HG03108 (cell line): ENCODE data around the gene DNAAF1.
"Not testable (repeated sequence)": the region's sequence is repeated elsewhere in the genome, so short reads cannot be mapped to it uniquely, and the experiment has no call there.

Experiments
- ATAC-seq: cut with Tn5 transposase; IDR thresholded peaks from one replicate; pipeline ENCODE4 v1.9.1; 2021; ENCODE audit warnings: moderate library complexity; ENCODE audit not compliant: unreplicated experiment

Gene DNAAF1

GRCh38 chr16:84182680-84183571 lies 37.8 kb downstream of the DNAAF1 start:
- ATAC-seq = no peak

- no peak for ATAC-seq
These were observed 38.4 kb downstream of the DNAAF1 start for GRCh38 chr16:84183572-84183875.

DNA sequence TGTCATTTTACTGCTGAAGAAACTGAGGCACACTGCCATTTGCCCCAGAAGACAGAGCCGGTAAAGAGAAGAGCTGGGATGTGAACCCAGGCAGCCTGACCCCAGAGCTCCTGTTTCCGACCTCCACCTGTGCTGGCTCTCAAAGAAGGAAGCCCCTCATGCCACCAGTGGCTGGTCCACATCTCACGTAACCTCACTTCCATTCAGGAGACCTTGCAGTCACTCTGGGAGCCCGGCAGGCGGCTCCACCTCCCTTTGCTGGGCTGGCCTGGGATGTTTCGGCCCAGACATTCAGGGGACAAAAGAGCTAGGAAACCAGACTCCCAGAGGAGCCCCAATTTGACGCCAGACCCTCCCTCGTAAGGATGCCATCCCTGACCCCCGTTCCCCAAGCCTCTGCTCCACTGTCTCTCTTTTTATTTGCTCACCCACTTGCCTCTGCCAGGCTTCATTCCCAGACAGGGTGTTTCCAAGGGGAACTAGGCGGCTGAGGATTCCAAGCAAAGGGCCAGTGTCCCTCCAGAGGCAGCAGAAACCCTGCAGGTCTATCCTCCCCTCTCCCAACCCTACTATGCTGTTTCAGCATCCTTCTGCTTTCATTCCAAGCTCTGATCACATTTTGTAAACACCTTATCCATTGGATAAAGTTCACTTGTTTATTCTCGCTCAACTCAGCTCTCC lies 38.9 kb downstream of the DNAAF1 start:
- ATAC-seq = no peak

- no peak for ATAC-seq
These were observed 39.7 kb downstream of the DNAAF1 start for GRCh38 chr16:84184775-84185174.

DNA sequence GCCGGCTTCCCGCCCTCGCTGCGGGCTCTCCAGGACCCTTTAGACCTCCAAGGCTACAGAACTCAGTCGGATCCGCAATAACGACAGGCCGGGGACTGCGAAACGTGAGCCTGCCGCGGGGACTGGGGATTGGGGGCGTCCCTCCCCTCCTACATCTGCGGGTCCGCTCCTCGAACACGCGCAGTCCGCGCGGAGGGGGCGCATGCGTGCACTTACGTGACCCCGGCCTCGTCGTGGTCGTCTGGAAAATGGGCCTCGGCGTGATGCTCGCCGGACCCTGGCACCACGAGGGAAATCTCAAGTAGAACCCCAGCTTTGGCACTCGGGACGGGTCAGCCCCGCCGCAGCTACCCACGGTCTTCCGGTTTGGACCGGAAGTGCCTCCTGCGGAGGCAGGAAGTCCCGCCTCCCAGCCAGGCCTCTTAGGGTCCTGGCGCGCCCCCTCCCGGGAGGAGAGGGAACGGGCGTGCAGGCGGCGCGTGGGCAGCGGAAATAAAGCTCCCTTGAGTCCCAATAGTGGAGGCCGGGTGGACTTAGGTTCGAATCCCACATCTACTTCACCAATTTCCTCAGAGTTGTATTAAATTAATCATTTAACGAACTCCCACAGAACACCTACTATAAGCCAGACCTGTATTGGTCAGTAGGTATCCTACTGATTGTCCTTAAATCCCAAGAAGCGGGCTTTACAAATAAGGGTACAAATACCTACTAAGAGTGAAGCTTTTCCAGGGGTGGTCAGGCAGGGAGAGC lies 41.8 kb downstream of the DNAAF1 start, which contains the start of gene TAF1C:
TAF1C (minus strand) TSS at position 373 of the 753 bp plus-strand sequence. CDS start 2,069 bp downstream, outside the sequence.
- ATAC-seq = peak; percentile 94

GRCh38 chr16:84190731-84191388 lies 45.8 kb downstream of the DNAAF1 start, which contains the start of gene ADAD2:
TSS of gene ADAD2 (plus strand) at chr16:84191157. CDS start at chr16:84191231, 74 bp downstream.
- ATAC-seq = no peak

DNA sequence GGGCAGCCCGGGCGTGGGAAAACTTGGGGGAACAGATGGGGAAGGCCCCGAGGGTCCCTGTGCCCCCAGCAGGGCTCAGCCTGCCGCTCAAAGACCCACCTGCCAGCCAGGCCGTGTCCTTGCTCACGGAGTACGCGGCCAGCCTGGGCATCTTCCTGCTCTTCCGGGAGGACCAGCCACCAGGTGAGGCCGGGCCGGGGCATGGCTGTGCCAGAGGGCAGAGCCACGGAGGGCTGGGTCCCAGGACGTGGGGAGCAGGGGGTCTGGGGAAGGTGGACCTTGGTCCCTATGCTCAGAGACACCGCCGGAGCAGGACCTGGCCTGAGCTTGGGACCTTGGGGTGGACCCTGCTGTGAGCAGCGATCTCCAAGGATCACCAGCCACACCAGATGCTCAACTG lies 46.4 kb downstream of the DNAAF1 start:
- no peak for ATAC-seq

GRCh38 chr16:84193480-84193879 lies 48.4 kb downstream of the DNAAF1 start:
- ATAC-seq = no peak

GRCh38 chr16:84194018-84194417 lies 48.9 kb downstream of the DNAAF1 start:
- ATAC-seq = no peak

DNA sequence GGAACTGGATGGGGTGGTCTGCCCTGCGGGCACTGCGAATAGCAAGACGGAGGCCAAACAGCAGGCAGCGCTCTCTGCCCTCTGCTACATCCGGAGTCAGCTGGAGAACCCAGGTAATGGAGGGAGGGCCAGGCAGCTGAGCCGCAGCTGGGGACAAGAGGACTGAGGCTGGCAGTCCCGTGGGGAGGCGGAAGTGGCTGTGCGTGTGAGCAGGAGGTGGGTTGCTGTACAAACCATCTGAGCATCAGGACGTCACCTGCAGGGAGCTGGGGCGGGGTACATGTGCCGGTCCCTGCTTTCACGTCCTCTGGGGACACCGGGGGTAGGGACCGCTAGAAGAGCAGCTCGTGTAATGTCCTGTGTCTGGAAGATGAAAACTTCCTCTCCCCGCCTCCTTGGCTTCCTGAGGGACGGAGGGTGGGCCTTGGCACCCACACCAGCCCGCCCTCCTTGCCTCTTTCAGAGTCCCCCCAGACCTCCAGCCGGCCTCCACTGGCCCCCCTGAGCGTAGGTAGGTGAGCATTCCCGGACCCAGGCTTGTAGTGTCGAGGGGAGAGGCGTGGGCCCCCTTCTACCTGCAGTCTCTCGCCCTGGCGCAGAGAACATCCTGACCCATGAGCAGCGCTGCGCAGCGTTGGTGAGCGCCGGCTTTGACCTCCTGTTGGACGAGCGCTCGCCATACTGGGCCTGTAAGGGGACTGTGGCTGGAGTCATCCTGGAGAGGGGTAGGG lies 49.5 kb downstream of the DNAAF1 start:
- peak; percentile 49 for ATAC-seq

GRCh38 chr16:84195201-84196093 lies 50.3 kb downstream of the DNAAF1 start:
- no peak for ATAC-seq

GRCh38 chr16:84196101-84196500 lies 51.0 kb downstream of the DNAAF1 start:
- ATAC-seq = no peak

DNA sequence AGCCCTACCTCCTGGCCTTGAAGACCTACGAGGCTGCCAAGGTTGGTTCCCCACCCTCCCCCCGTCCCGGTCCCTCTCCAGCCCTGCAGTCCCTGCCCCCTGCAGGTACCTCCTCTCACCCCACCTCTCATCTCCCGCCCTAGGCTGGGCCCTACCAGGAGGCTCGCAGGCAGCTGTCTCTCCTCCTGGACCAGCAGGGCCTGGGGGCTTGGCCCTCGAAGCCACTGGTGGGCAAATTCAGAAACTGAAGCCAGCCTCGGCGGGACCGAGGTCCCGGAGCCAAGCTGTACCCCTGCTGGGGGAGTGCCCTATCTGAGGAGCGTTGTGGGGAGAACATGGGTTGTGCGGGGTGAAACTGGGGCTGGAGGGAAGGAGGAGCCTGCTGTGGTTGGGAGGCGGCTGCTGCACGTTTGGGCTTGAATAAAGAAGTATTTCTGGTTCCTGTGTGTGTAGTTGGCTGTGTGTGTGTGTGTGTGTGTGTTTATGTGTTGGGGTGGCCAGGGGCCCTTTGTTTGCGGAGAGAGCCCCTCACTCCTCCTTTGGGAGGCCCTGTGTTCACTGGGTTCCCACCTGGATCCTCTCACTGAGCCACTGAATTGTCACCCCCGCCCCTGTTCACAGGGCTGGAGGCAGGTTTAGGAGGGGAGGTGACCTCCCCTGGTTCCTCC lies 51.8 kb downstream of the DNAAF1 start:
- ATAC-seq = no peak

GRCh38 chr16:84197466-84198128 lies 52.5 kb downstream of the DNAAF1 start:
- ATAC-seq = no peak

GRCh38 chr16:84198401-84198800 lies 53.3 kb downstream of the DNAAF1 start:
- no peak for ATAC-seq

DNA sequence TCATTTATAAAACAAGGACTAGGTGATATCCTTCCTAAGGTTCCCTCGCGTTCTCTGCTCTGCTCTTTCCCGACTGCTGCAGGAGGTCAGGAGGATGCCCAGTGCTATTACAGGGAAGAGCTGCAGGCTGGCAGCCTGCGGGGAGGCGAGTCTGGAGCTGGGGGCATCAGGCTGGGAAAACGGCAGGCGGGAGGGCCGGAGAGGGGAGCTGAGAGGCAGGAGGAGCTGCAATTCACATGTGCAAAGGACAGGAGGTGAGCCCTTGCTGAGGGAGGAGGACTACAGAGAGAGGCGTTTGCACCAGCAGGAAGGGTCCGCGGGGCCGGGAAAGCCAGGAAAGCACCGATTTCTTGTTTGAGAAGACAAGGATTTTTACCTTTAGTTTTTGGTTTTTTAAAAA lies 54.0 kb downstream of the DNAAF1 start:
- no peak for ATAC-seq

- no peak for ATAC-seq
These were observed 54.8 kb downstream of the DNAAF1 start for GRCh38 chr16:84199861-84200260.

DNA sequence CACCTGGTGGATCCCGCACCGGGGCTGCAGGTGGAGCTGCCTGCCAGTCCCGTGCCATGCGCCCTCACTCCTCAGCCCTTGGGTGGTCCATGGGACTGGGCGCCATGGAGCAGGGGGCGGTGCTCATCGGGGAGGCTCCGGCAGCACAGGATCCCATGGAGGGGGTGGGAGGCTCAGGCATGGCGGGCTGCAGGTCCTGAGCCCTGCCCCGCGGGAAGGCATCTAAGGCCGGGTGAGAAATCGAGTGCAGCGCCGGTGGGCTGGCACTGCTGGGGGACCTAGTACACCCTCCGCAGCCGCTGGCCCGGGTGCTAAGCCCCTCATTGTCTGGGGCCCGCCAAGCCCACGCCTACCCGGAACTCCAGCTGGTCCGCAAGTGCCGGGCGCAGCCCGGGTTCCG lies 59.4 kb downstream of the DNAAF1 start:
- ATAC-seq = not testable (repeated sequence)
